Heart right ventricle (tissue), 16 donors: ENCODE data around the gene LRMDA. TPM values are rescaled to one million over a fixed set of nuclear protein-coding genes. Genes with fewer than 3 reads are reported as not detected.

Experiments used
- ATAC-seq, 8 donors: fragments of 200-7000 bp; cut with Tn5 transposase; one replicate each; pipeline ENCODE4 v1.9.1; 2020; ENCODE audit warnings: mild to moderate bottlenecking in 8 of 8, moderate library complexity in 8 of 8, moderate number of reproducible peaks in 1 of 8
- DNase-seq, 2 donors: peaks; one replicate each; pipeline ENCODE4 v3.0.0-alpha.2; 2020
- H3K27ac ChIP-seq, 10 donors: fragments of 200-600 bp; sonication (generic) in 2 of 10; one replicate each; pipeline versions ENCODE4 v1.5.0 to v1.8.0; 2020 to 2022; ENCODE audit warnings: mild to moderate bottlenecking in 3 of 10
- H3K27me3 ChIP-seq, 7 donors: fragments of 200-600 bp; one replicate each; pipeline ENCODE4 v1.8.0; 2021 to 2022; ENCODE audit warnings: mild to moderate bottlenecking in 2 of 7
- H3K36me3 ChIP-seq, 9 donors: fragments of 200-600 bp; sonication (generic) in 1 of 9; one replicate each; pipeline versions ENCODE4 v1.5.0 to v1.8.0; 2020 to 2022; ENCODE audit warnings: mild to moderate bottlenecking in 2 of 9
- H3K4me1 ChIP-seq, 9 donors: fragments of 200-600 bp; sonication (generic) in 1 of 9; one replicate each; pipeline versions ENCODE4 v1.5.0 to v1.8.0; 2020 to 2022; ENCODE audit warnings: mild to moderate bottlenecking in 4 of 9
- H3K4me3 ChIP-seq, 10 donors: fragments of 200-600 bp; sonication (generic) in 2 of 10; one replicate each; pipeline versions ENCODE4 v1.5.0 to v1.8.0; 2020 to 2022; ENCODE audit warnings: mild to moderate bottlenecking in 7 of 10, moderate library complexity in 2 of 10
- H3K9me3 ChIP-seq, 11 donors: fragments of 200-600 bp in 10 of 11; sonication (generic) in 2 of 11; one replicate each; pipeline versions ENCODE4 v1.5.0 to v1.8.0; 2013 to 2022; ENCODE audit warnings: mild to moderate bottlenecking in 2 of 11, control low read depth in 1 of 11, moderate library complexity in 1 of 11
- WGBS, 2 donors: extraction: QIAGEN DNeasy Blood & Tissue Kit; methylation state at CpG; one replicate each; pipeline ENCODE4 v1.1.7; 2013; ENCODE audit warnings: inconsistent platforms in 1 of 2; 5-methylcytosine and 5-hydroxymethylcytosine counted together
- intact Hi-C, 10 donors: fragments of 100-400 bp; cut with DNase I; formaldehyde crosslinking; loops; one replicate each; pipeline versions ENCODE4 v1.11.1 to v1.14.2; 2022
- polyA plus RNA-seq, 2 donors: library from polyadenylated mRNA; stranded (reverse); fragments of 200-250 nt; gene quantifications; one replicate each; pipeline ENCODE4 v1.2.3, GENCODE V29; 2013
- total RNA-seq, 10 donors: library from RNA; stranded (reverse); fragmentation: NEBNext Ultra II Directional in 3 of 10; extraction: Animal tissue kit (Norgen Biotek cat#: 25700) in 3 of 10; gene quantifications; one replicate each; pipeline versions ENCODE4 v1.2.1 to v1.2.4, GENCODE V29; 2021 to 2023
- TF ChIP-seq, protein P1 (sequence below), 9 donors: fragments of 200-600 bp; sonication (generic) in 2 of 9; IDR thresholded peaks; one replicate each; pipeline versions ENCODE4 v1.5.0 to v1.8.0; 2021 to 2022; ENCODE audit warnings: antibody characterized with exemption in 9 of 9, mild to moderate bottlenecking in 5 of 9, moderate library complexity in 1 of 9
- donor health status: Arrhythmogenic right ventricular cardiomyopathy.
- donor health status: ischemic (EF 13 %, LVEDD 7.1; RV severe dilation, severe dysfunction).
- donor health status: healthy with polysubstance abuse.
- donor health status: DM: no; HTN: yes; CAD: no.
- donor health status: DM: no; HTN: no; CAD: no.
- donor health status: ischemic (EF 25% LVEDD 6.9; RV normal size, moderate dysfunction).
- donor health status: ischemic (EF 25% LVEDD 5.7; RV mildly dilated, moderate dysfunction).
- donor health status: healthy.
- donor health status: DM: yes; HTN: yes; CAD: no.
- donor health status: Ischemic cardiomyopathy.
- donor health status: ischemic (EF 35%, LVEDD 5.7; RV mildly dilated, moderate dysfunction).
- donor health status: nonischemic (EF 11% LVEDD 7.7; RV severe dilation, severe dysfunction).
- donor health status: DM: yes; HTN: yes; CAD: no.
- donor health status: PGD.
- donor health status: ischemic (EF 29% LVEDD 5.4; RV normal size, mild dysfunction).
- donor health status: nonischemic (EF 23%, LVEDD 6.1; RV moderate dilation, normal function).

Gene LRMDA
- total and polyA plus RNA-seq, 12 donors: 4.0 to 59.8 (median 12.7) TPM

DNA sequence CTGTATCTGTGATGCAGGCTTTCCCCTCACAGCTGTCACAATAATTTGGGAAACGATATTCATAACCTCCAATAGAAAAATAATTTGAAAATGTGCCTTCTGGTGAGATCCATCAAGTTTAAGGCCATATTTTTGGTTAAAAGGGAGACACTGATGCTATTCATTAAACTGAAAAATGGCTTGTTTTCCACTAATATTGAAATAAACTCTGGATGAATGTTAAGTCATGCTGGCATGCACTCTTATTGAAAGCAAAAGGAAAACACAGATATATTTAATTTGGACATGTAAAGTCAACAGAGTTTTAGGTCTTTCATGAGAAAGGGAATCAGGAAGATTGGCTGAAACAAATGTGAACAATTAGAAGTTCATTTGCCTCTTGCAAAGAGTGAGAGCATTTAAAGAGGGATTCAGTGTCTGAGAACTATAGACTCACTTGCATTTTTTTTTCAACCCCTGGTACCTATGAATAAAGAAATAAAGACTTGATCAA, 879.2 kb downstream of the LRMDA start:
- Histone ChIP-seq H3K4me1 (peaks cover 0 to 47% (median 43%) of the 10 kb centered on the region in 9 donors), H3K9me3 (no peaks in the 10 kb centered on the region), H3K4me3 (no peak overlapping the region), H3K27ac (peak overlapping the region in 8 of 10 donors; percentile 3 to 68 (median 29)), H3K36me3 (no peaks in the 10 kb centered on the region), H3K27me3 (no peaks in the 10 kb centered on the region)
- intact Hi-C loops: loop anchor here in 1 of 10 donors (5.0 kb wide), 2 partner anchors 237 to 908 kb away; partner anchors contain the start of gene ZNF503
- WGBS, 2 donors: 63 to 69% methylated on average over 1 of the region's 1 CpG
- TF ChIP-seq, protein P1, sequence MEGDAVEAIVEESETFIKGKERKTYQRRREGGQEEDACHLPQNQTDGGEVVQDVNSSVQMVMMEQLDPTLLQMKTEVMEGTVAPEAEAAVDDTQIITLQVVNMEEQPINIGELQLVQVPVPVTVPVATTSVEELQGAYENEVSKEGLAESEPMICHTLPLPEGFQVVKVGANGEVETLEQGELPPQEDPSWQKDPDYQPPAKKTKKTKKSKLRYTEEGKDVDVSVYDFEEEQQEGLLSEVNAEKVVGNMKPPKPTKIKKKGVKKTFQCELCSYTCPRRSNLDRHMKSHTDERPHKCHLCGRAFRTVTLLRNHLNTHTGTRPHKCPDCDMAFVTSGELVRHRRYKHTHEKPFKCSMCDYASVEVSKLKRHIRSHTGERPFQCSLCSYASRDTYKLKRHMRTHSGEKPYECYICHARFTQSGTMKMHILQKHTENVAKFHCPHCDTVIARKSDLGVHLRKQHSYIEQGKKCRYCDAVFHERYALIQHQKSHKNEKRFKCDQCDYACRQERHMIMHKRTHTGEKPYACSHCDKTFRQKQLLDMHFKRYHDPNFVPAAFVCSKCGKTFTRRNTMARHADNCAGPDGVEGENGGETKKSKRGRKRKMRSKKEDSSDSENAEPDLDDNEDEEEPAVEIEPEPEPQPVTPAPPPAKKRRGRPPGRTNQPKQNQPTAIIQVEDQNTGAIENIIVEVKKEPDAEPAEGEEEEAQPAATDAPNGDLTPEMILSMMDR (IDR thresholded peaks at IDR 0.05): no peak
- DNase-seq: no peak
- ATAC-seq: peak in 1 of 8 donors; percentile 5

DNA sequence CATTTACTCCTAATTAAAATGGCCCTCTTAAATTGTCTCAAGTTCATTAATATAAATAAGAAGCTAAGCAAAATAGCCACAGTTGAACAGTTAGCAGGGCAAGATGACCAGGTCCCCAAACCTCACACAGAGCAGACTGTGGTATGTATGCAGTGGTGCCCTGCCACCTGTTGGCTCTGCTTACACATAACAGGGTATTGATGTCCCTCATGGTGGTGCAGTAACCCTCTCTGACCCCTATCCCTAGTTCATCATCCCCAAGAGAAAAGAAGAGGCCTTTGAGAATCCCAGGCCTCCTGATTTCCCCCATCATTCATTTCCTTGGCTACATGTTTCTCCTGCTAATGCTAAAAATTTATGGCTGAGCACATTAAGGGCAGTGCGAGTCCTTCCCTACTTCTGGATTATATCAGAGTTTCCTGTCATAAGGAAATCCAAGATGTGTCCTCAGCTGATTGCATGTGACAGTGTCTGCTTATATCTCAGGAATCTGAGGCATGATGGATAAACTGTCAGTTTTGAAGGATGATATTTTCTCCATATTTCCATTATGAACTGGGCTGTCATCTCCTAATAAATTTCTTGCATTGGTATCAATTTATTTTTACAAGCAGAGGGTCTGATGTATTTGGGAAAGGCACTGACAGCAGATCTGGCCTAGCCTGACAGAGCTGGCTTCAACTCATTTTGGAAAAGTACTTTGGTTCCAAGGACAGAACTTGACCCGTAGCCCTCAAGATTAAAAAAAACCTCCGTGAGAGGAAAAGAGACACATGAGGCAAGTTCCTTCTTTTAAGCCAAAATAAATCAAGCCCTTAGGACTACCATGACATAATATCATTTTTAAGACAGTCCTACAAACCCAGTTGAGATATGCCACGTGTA, 880.6 kb downstream of the LRMDA start:
- intact Hi-C loops: loop anchor here in 2 of 10 donors (2.0 to 5.0 kb wide), 3 partner anchors 235 to 910 kb away; partner anchors contain the start of gene ZNF503 (in 1 of the 2)
- ATAC-seq: peak; percentile 64 to 85 (median 78)
- no peaks in the 10 kb centered on the region for H3K27me3 ChIP-seq
- H3K4me1 ChIP-seq: peaks cover 0 to 47% (median 39%) of the 10 kb centered on the region in 9 donors
- H3K9me3 ChIP-seq: peaks cover 0 to 8% (median 0%) of the 10 kb centered on the region in 11 donors
- TF ChIP-seq, protein P1 (IDR thresholded peaks at IDR 0.05): peak in 8 of 9 donors; percentile 21 to 47 (median 37)
- H3K4me3 ChIP-seq: no peak overlapping the region
- no peaks in the 10 kb centered on the region for H3K36me3 ChIP-seq
- peak overlapping the region in 7 of 10 donors; percentile 7 to 68 (median 53) for H3K27ac ChIP-seq
- 24 to 31% methylated on average over 4 of the region's 4 CpGs for WGBS, 2 donors
- peak in 1 of 2 donors; percentile 27 for DNase-seq

DNA sequence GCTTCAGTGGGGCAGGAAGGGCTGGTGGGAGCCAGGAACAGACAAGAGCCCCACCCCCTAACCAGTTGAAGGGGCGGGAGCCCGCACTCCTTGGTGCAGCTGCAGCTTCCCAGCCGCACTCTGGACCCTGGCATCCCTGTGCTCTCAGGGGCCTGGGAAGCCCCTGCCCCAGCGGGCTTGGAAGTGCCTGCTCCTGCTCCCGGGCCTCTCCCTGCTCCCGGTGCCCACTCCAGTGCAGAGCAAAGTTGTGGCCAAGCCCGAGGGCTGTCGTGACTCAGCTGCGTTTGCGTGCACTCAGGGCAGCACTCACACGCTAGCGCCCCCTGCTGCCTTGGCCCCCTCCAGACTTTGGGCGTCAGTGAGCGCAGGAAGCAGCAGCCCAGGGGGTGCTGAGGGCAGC, 883.8 kb downstream of the LRMDA start:
- intact Hi-C loops: no loop called here

GRCh38 chr10:76316234-76316633, 884.8 kb downstream of the LRMDA start:
- ATAC-seq (no peak), DNase-seq (no peak)
- peaks cover 0 to 27% (median 16%) of the 10 kb centered on the region in 9 donors for H3K4me1 ChIP-seq
- peaks cover 0 to 16% (median 0%) of the 10 kb centered on the region in 11 donors for H3K9me3 ChIP-seq
- intact Hi-C loops: no loop called here
- no peak overlapping the region for H3K27ac ChIP-seq
- TF ChIP-seq, protein P1 (IDR thresholded peaks at IDR 0.05): no peak
- no peaks in the 10 kb centered on the region for H3K27me3 ChIP-seq
- no peaks in the 10 kb centered on the region for H3K36me3 ChIP-seq
- WGBS, 2 donors: 98 to 99% methylated on average over 12 of the region's 12 CpGs
- H3K4me3 ChIP-seq: no peak overlapping the region

More for the DNA sequence above, 883.8 kb downstream of the LRMDA start:
- WGBS, 2 donors: 92 to 94% methylated on average over 14 of the region's 14 CpGs
- Histone ChIP-seq H3K9me3 (peaks cover 0 to 16% (median 0%) of the 10 kb centered on the region in 11 donors), H3K27ac (no peak overlapping the region), H3K27me3 (no peaks in the 10 kb centered on the region), H3K36me3 (no peaks in the 10 kb centered on the region), H3K4me3 (no peak overlapping the region), H3K4me1 (peaks cover 0 to 37% (median 26%) of the 10 kb centered on the region in 9 donors)
- TF ChIP-seq, protein P1 (IDR thresholded peaks at IDR 0.05): no peak
- ATAC-seq (no peak), DNase-seq (no peak)
